HG02840 (cell line): ENCODE measurements around the gene WASHC4.
A peak's percentile ranks its signal among the peaks of the same experiment; 100 is the strongest.
"Not testable (repeated sequence)": the region's sequence is repeated elsewhere in the genome, so short reads cannot be mapped to it uniquely, and the experiment has no call there.

Source experiments
- ATAC-seq: cut with Tn5 transposase; IDR thresholded peaks from one replicate; pipeline ENCODE4 v1.9.1; 2021; ENCODE audit warnings: mild to moderate bottlenecking, moderate library complexity, moderate number of reproducible peaks; ENCODE audit not compliant: unreplicated experiment, low FRiP score

WASHC4 gene

GRCh38 chr12:105091476-105092206 is 15.9 kb upstream of the WASHC4 start:
- ATAC-seq: no peak

DNA sequence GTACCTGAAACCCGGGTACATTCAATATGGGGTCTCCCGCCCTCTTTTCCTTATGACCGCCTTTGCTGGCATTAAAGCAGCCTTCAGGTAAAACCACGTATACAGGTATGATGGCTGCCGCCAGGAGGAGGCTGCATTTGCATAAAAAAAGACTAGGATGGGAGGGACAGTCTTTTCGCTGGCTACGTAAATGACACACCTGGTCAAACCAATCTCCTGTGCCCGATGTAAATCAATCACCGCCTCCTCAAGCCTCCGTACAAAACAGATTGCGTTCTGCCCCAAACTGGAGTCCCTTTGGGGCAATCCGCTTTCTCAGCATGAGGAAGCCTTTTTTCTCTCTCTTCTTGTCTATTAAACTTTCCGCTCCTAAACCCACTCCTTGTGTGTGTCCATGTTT is 15.2 kb upstream of the WASHC4 start:
- no peak for ATAC-seq

GRCh38 chr12:105095338-105095737 is 12.2 kb upstream of the WASHC4 start:
- not testable (repeated sequence) for ATAC-seq

DNA sequence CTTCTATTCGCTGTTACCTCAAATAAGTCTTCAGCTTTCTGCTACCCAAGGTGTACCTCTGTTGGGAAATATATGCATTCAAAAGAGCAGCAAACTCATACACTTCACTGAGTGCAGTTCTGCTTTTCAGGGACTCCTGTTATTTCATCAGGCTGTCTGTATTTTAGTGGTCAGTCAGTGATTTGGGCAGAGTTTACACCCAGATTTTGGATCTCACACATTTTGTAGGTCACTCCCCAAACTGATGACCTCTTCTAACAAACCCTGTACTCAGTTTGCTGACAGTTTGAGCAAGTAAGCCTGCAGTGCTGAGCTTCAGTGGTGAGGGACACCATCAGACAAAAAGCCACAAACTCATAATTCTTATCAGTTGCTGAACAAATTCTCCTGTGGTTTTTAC is 8.2 kb upstream of the WASHC4 start:
- ATAC-seq: no peak

DNA sequence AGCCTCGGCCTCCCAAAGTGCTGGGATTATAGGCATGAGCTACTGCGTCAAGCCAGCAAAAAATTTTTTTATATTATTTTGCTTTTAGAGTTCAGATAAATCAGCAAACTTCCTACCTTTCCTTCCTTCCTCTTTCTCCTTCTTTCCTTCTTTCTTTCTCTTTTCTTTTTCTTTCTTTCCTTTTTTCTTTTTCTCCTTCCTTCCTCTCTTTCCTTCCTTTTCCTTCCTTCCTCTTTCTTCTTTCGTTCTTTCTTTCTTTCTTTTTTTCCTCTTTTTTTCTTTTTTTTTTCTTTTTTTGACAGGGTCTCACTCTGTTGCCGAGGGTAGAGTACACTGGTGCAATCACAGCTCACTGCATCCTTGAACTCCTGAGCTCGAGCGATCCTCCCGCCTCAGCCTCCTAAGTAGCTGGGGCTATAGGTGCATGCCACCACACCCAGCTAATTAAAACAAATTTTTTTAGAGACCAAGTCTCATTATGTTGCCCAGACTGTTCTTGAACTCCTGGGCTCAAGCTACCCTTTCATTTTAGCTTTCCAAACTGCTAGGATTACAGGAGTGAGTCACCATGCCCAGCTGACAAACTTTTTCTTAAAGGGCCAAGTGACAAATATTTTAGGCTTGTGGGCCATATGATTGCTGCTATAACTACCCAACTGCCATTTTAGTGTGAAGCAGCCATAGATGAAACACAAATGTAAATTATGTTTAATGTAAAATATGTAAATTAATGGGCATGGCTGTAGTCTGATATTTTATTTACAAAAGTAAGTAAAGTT is 7.1 kb upstream of the WASHC4 start:
- no peak for ATAC-seq

DNA sequence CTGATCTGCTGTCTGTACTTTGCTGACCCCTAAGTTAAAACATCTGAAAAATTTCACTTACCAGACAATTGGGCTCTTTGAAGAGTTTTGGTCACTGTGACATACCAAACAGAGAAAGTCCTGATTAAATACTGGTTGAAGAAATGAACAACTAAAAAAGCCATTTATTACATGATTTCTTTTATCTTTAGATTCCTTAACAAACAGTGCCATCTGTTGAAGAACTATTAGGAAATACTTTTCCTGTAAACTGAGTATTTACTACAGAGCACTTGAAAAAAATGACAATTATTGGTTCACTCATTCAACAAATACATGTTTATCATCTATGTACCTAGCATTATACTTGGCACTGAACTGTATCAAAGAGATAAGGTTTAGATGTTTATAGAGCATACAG is 6.5 kb upstream of the WASHC4 start:
- ATAC-seq: no peak

GRCh38 chr12:105102673-105103072 is 4.9 kb upstream of the WASHC4 start:
- ATAC-seq: no peak

GRCh38 chr12:105104762-105105161 is 2.8 kb upstream of the WASHC4 start:
- ATAC-seq: no peak

GRCh38 chr12:105106621-105107020 is 910 bp upstream of the WASHC4 start:
- ATAC-seq: no peak

DNA sequence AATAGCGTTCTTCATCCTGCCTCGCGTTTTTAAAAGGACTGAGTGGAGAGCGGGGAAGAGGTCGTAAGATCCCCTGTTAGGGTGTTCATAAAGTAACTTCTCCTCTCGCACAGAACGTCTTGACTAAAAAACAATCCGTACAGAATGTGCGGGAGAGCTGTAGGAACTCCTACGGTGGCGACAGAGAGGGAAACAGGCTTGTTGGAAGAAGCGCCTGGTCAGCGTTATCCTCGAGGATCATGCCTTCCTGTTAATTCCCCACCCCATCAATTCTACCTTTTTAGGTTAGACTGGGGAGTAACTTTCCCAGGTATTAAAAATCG is 399 bp upstream of the WASHC4 start:
- ATAC-seq: peak; percentile 14

GRCh38 chr12:105109465-105110212 is 2.1 kb downstream of the WASHC4 start:
- no peak for ATAC-seq

GRCh38 chr12:105110851-105111250 is 3.3 kb downstream of the WASHC4 start:
- no peak for ATAC-seq

DNA sequence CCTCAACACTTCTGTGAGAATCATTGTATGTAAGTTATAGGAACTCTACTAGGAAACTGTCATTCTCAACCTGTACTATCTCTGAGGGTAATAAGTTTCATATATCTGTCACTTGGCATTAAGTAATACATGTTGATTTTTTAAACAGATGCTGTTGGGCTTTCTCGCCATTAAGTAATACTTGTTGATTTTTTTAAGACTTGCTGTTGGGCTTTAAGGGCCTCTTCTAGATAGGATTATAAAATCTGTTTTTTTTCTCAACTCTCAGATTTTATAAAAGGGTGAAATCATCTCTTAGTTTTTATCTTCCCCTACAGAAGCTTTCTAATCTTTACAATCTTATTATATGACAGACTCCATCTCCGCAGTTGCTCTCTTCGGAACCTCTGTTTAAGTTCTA is 5.6 kb downstream of the WASHC4 start:
- no peak for ATAC-seq

DNA sequence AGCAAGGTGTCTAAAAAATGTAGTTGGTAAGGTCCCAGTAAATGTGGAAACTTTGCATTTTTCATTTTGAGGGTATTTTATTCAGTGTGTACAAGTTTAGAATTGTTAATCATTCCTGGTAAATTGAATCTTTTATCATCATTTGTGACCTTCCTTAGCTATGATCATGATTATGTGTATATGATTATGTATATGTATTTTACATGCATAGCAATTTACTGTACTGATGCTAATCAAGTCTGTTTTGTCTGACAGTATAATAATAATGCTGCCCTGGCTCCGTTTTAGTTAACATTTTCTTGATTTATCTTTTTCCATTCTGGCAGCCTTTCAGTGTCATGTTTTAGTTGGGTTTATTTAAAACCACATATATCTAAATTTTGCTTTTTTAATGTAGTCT is 9.4 kb downstream of the WASHC4 start:
- no peak for ATAC-seq

DNA sequence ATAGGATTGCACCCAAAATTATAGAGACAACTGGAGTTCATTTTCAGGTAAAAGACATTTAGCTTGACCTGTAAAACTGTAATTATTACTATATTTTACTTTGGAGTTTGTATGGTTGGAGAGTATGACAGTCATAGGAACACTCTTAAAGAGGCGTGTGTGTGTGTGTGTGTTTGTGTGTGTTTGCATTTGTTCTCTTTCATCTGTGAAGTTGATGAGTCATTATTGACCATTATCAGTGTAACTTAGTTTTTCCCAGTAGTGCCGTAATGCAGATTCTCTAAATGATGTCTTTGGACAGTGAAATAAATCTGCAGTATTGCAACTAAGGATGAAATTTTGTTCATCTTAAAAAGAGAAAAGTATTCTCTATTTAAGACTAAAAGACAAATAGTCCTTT is 13.0 kb downstream of the WASHC4 start:
- ATAC-seq: no peak

DNA sequence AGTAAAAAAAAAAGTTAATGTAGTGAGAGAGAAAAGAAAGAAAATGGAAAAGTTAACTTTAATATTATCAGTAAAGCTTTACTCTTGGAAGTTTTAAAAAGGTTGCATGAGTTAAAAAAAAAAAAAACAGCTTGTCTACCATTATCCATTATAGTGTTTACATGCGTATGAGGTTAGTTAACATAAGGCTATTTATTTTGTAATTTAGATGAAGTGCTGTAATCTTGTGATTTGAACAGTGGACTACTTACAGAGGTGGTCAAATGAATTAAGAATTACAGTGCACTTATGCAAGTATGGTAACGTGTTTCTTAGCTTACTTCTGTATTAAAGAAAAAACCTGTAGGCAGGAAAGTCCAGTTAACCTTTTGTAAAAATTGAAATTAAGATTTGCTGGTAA is 30.7 kb downstream of the WASHC4 start:
- ATAC-seq: no peak

GRCh38 chr12:105141320-105141922 is 33.9 kb downstream of the WASHC4 start:
- ATAC-seq: no peak

DNA sequence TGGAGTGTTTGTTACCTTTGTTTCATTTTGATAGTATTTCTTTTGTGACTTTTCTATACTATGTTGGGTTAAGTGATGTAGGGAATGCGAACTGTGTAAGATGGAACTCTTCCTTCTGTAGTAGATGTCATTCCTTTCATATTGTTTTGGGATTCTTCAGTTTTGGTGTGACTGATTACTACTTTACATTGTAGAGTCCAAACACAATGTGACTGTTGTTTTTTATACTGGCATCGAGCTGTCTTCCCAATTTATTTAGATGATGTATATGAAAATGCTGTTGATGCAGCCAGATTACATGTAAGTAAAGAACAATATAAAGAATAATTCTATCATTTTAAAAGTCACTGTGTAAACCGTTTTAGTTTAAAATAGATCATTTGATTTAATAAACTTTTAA is 34.7 kb downstream of the WASHC4 start:
- ATAC-seq: no peak

DNA sequence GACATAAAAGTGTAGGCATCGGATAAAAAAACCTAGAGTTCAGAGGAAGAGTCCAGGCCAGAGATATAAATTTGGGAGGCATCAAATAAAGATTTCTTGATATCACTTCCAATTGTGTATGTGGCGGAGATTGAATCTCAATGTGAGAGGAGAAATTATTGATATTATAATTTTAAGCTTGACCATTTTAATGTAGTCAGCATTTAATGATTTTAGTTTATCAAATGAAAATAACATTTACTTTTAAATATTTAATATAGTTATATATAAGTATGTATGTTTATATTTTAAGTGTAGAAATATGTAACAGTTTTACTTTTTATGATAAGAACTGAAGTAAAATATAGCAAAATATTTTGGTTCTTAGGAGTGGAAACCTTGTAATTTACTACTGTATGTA is 48.7 kb downstream of the WASHC4 start:
- no peak for ATAC-seq

- no peak for ATAC-seq
These were observed 50.1 kb downstream of the WASHC4 start for GRCh38 chr12:105157606-105158005.

- ATAC-seq: no peak
These were observed 51.3 kb downstream of the WASHC4 start for GRCh38 chr12:105158876-105159275.
